K562 (cell line): ENCODE results near the gene GPC2. TPM values are rescaled to one million over a fixed set of nuclear protein-coding genes. Genes with fewer than 3 reads are reported as not detected.

ENCODE experiments used
- CGGBP1 ChIP-seq: fragments of 250-450 bp; sonication (Bioruptor Pico); IDR thresholded peaks from 2 replicates; pipeline ENCODE4 v1.9.0; 2021; ENCODE audit warnings: mild to moderate bottlenecking
- ESRRB ChIP-seq: fragments of 250-450 bp; sonication (Bioruptor Pico); IDR thresholded peaks from 2 replicates; pipeline ENCODE4 v1.5.0; 2020; ENCODE audit warnings: mild to moderate bottlenecking, moderate library complexity, borderline replicate concordance
- FOXM1 ChIP-seq, 2 experiments: fragments of 450-650 bp in 1 of 2; sonication (generic) in 1 of 2; formaldehyde crosslinking in 1 of 2; IDR thresholded peaks; 2 replicates each; pipeline versions ENCODE4 v1.6.1 to v1.9.0; 2017 to 2022; ENCODE audit warnings: low read depth in 2 of 2, mild to moderate bottlenecking in 2 of 2, missing genetic modification reagents in 1 of 2, moderate library complexity in 1 of 2
- HNRNPK ChIP-seq: fragments of 200-400 bp; formaldehyde crosslinking; IDR thresholded peaks from one replicate; pipeline ENCODE4 v1.6.1; 2018; ENCODE audit warnings: mild to moderate bottlenecking, low read depth, low read length; ENCODE audit not compliant: poor library complexity, severe bottlenecking
- HOMEZ ChIP-seq: fragments of 250-450 bp; sonication (Bioruptor Pico); IDR thresholded peaks from 2 replicates; pipeline ENCODE4 v1.4.0; 2020; ENCODE audit warnings: mild to moderate bottlenecking, moderate library complexity
- MED1 ChIP-seq: sonication (generic); formaldehyde crosslinking; IDR thresholded peaks from 2 replicates; pipeline ENCODE4 v1.8.1; 2023; ENCODE audit warnings: missing genetic modification reagents, borderline replicate concordance
- MLLT1 ChIP-seq, 2 experiments: fragments of 450-650 bp; IDR thresholded peaks; 2 replicates each; pipeline ENCODE4 v1.6.1; 2016
- NBN ChIP-seq: fragments of 450-650 bp; IDR thresholded peaks from 2 replicates; pipeline ENCODE4 v1.6.1; 2016; ENCODE audit warnings: low read depth, mild to moderate bottlenecking
- PYGO2 ChIP-seq: fragments of 450-650 bp; IDR thresholded peaks from 2 replicates; pipeline ENCODE4 v1.6.1; 2016; ENCODE audit warnings: mild to moderate bottlenecking, missing genetic modification characterization, moderate library complexity, missing compliant biosample characterization
- RBM15 ChIP-seq: fragments of 200-400 bp; formaldehyde crosslinking; IDR thresholded peaks from 2 replicates; pipeline ENCODE4 v1.6.1; 2018; ENCODE audit warnings: mild to moderate bottlenecking, low read length, moderate library complexity; ENCODE audit not compliant: insufficient read depth
- SMAD1 ChIP-seq: fragments of 150-350 bp; IDR thresholded peaks from 2 replicates; pipeline ENCODE4 v1.6.1; 2014; ENCODE audit warnings: low read length, low read depth; ENCODE audit not compliant: partially characterized antibody
- SRSF9 ChIP-seq: fragments of 200-400 bp; formaldehyde crosslinking; IDR thresholded peaks from 2 replicates; pipeline ENCODE4 v1.6.1; 2017; ENCODE audit warnings: low read depth, low read length, borderline replicate concordance
- STAG1 ChIP-seq: sonication (generic); formaldehyde crosslinking; IDR thresholded peaks from 2 replicates; pipeline ENCODE4 v1.5.0; 2020; ENCODE audit warnings: missing genetic modification reagents, borderline replicate concordance
- TARDBP ChIP-seq: fragments of 450-650 bp; IDR thresholded peaks from 2 replicates; pipeline ENCODE4 v1.6.1; 2016
- THAP12 ChIP-seq: fragments of 250-450 bp; sonication (Bioruptor Pico); IDR thresholded peaks from 2 replicates; pipeline ENCODE4 v1.9.0; 2021; ENCODE audit warnings: mild to moderate bottlenecking, inconsistent platforms
- ZNF174 ChIP-seq: fragments of 250-450 bp; sonication (Bioruptor Pico); IDR thresholded peaks from 2 replicates; pipeline ENCODE4 v1.4.0; 2020; ENCODE audit warnings: mild to moderate bottlenecking
- ZNF239 ChIP-seq: fragments of 250-450 bp; sonication (Bioruptor Pico); IDR thresholded peaks from 2 replicates; pipeline ENCODE4 v1.4.0; 2020; ENCODE audit warnings: mild to moderate bottlenecking
- ZNF324 ChIP-seq: fragments of 250-450 bp; sonication (Bioruptor Pico); IDR thresholded peaks from 2 replicates; pipeline ENCODE4 v1.4.0; 2020; ENCODE audit warnings: mild to moderate bottlenecking
- ZNF584 ChIP-seq: fragments of 200-800 bp; sonication (Bioruptor generic); IDR thresholded peaks from 2 replicates; pipeline ENCODE4 v1.6.1; 2016; ENCODE audit warnings: low read depth, mild to moderate bottlenecking, missing genetic modification characterization, missing compliant biosample characterization
- ZNF589 ChIP-seq: fragments of 200-800 bp; sonication (Bioruptor generic); IDR thresholded peaks from 2 replicates; pipeline ENCODE4 v1.6.1; 2016; ENCODE audit warnings: low read depth, missing genetic modification characterization, missing compliant biosample characterization
- polyA plus RNA-seq, 8 experiments: library from polyadenylated mRNA; depleted of rRNA in 4 of 8; stranded (reverse) in 5 of 8; unstranded in 3 of 8; fragments of >200 nt; fragmentation: Nextera tagmentation in 2 of 8; fragmentation: Illumina TruSeq in 1 of 8; extraction: Ambion mirVana in 2 of 8; extraction: Trizol in 1 of 8; gene quantifications; 2 replicates each; pipeline versions ENCODE4 v1.2.1 to v1.2.3, GENCODE V29; 2011 to 2014; ENCODE audit warnings: inconsistent platforms in 1 of 8, missing spikeins in 1 of 8
- total RNA-seq, 7 experiments: library from RNA; depleted of rRNA in 6 of 7; stranded (reverse); fragments of >200 nt in 6 of 7; fragmentation: Illumina TruSeq in 2 of 7; extraction: Trizol in 2 of 7; gene quantifications; 2 replicates each; pipeline versions ENCODE4 v1.2.1 to v1.2.3, GENCODE V29; 2011 to 2021; ENCODE audit warnings: low replicate concordance in 1 of 7

GPC2 gene
- total and polyA plus RNA-seq, 9 of the 15 experiments (the other 6 are each of a cell fraction or from before 2014, with no cell fraction given): 0.06 to 7.7 (median 1.4) TPM; not detected in 1

- TF ChIP-seq THAP12 (CRISPR knock-in tag) (no peak), ZNF239 (CRISPR knock-in tag) (no peak), MLLT1 (IDR thresholded peaks at IDR 0.05) (peak in 1 of 2 experiments; percentile 64; a peak in 2 of 4 replicates), ZNF589 (no peak), HOMEZ (CRISPR knock-in tag) (no peak), RBM15 (no peak), CGGBP1 (CRISPR knock-in tag) (no peak), ZNF174 (no peak), HNRNPK (no peak), SRSF9 (no peak), SMAD1 (no peak), FOXM1 (IDR thresholded peaks at IDR 0.05; ENCODE audit: low read depth) (no peak), FOXM1 (CRISPR knock-in tag; IDR thresholded peaks at IDR 0.05; ENCODE audit: low read depth) (no peak; the same call in 1 of the 2 replicates), PYGO2 (no peak), ESRRB (CRISPR knock-in tag) (no peak; the same call in 1 of the 2 replicates), ZNF584 (no peak), MED1 (CRISPR knock-in tag) (no peak), NBN (no peak), STAG1 (no peak), TARDBP (no peak), ZNF324 (CRISPR knock-in tag) (no peak)
Measured at GRCh38 chr7:100177045-100178001, at the start of gene GPC2, which contains the start of gene STAG3 (continued).
